ENCODE data around the gene KCNG1. TPM values are rescaled to one million over a fixed set of nuclear protein-coding genes. Genes with fewer than 3 reads are reported as not detected.
"Not testable (repeated sequence)": the region's sequence is repeated elsewhere in the genome, so short reads cannot be mapped to it uniquely, and the experiment has no call there.

Gene KCNG1
- 0.35 TPM for polyA plus RNA-seq (ENCODE audit: insufficient read length)

- peak; percentile 70 for DNase-seq
Observed at GRCh38 chr20:51022803-51023616, at the start of gene KCNG1. TSS of gene KCNG1 (minus strand) at chr20:51023107. CDS start at chr20:51010338, 12,769 bp downstream.

GRCh38 chr20:51070621-51071020 is 47.7 kb upstream of the KCNG1 start:
- DNase-seq, result no peak

- no peak for DNase-seq
Observed at GRCh38 chr20:51067792-51068191, 44.9 kb upstream of the KCNG1 start.

- DNase-seq, result no peak
Observed at GRCh38 chr20:51065615-51066014, 42.7 kb upstream of the KCNG1 start.

- DNase-seq, result no peak
Observed at GRCh38 chr20:51064137-51064536, 41.2 kb upstream of the KCNG1 start.

GRCh38 chr20:51062065-51062464 is 39.2 kb upstream of the KCNG1 start:
- DNase-seq, result no peak

- peak; percentile 20 for DNase-seq
Observed at GRCh38 chr20:51061418-51062045, 38.6 kb upstream of the KCNG1 start.

GRCh38 chr20:51060301-51060700 is 37.4 kb upstream of the KCNG1 start:
- no peak for DNase-seq

GRCh38 chr20:51059862-51060261 is 37.0 kb upstream of the KCNG1 start:
- DNase-seq, result no peak

GRCh38 chr20:51058017-51058416 is 35.1 kb upstream of the KCNG1 start:
- DNase-seq, result no peak

GRCh38 chr20:51054233-51054632 is 31.3 kb upstream of the KCNG1 start:
- DNase-seq, result no peak

- DNase-seq, result no peak
Observed at GRCh38 chr20:51050531-51051075, 27.7 kb upstream of the KCNG1 start.

GRCh38 chr20:51046021-51046985 is 23.4 kb upstream of the KCNG1 start:
- DNase-seq, result no peak

- not testable (repeated sequence) for DNase-seq
Observed at GRCh38 chr20:51045492-51045891, 22.6 kb upstream of the KCNG1 start.

GRCh38 chr20:51044796-51045195 is 21.9 kb upstream of the KCNG1 start:
- no peak for DNase-seq

GRCh38 chr20:51043811-51044210 is 20.9 kb upstream of the KCNG1 start:
- DNase-seq, result no peak

GRCh38 chr20:51042657-51043247 is 19.8 kb upstream of the KCNG1 start:
- DNase-seq, result no peak

- DNase-seq, result no peak
Observed at GRCh38 chr20:51042064-51042463, 19.2 kb upstream of the KCNG1 start.

- no peak for DNase-seq
Observed at GRCh38 chr20:51037532-51038115, 14.7 kb upstream of the KCNG1 start.

GRCh38 chr20:51036827-51037531 is 14.1 kb upstream of the KCNG1 start:
- DNase-seq, result no peak

- DNase-seq, result no peak
Observed at GRCh38 chr20:51036226-51036625, 13.3 kb upstream of the KCNG1 start.

Data from hindlimb muscle (tissue), 1 donor.